HEK293 (cell line): ENCODE measurements around the gene EDN1.

Experiments used
- CTCF ChIA-PET: fragments of 350-600 bp; formaldehyde crosslinking; extraction: SDS; loops from one replicate; lab custom pipeline; 2021; ENCODE audit warnings: antibody characterized with exemption; lab: Yijun Ruan, JAX
- POLR2A ChIA-PET: fragments of 300-600 bp; formaldehyde crosslinking; extraction: SDS; loops from one replicate; lab custom pipeline; 2020; ENCODE audit warnings: antibody characterized with exemption, inconsistent platforms; lab: Yijun Ruan, JAX
- H3K27ac ChIP-seq: fragments of 200-500 bp; sonication (Bioruptor generic); 2 replicates; pipeline ENCODE4 v1.5.1; 2014; ENCODE audit warnings: low read depth, low read length, control low read depth, inconsistent platforms; ENCODE audit errors: extremely low read depth
- H3K36me3 ChIP-seq, 2 experiments: fragments of 200-500 bp in 1 of 2; sonication (Bioruptor generic) in 1 of 2; 1 replicate in 1 of 2; 2 replicates in 1 of 2; pipeline ENCODE4 v1.5.1; 2014 to 2017; ENCODE audit warnings: inconsistent platforms in 2 of 2, low read length in 2 of 2; ENCODE audit not compliant: control insufficient read depth in 2 of 2, insufficient read depth in 1 of 2
- H3K4me1 ChIP-seq: fragments of 200-500 bp; sonication (Bioruptor generic); 2 replicates; pipeline ENCODE4 v1.5.1; 2014; ENCODE audit warnings: mild to moderate bottlenecking, low read length, inconsistent platforms; ENCODE audit not compliant: control insufficient read depth, insufficient read depth
- H3K4me3 ChIP-seq: 2 replicates; pipeline ENCODE4 v1.5.1; 2011; ENCODE audit warnings: low read depth, mild to moderate bottlenecking, control low read depth, low read length, moderate library complexity
- H3K9me3 ChIP-seq: fragments of 200-500 bp; sonication (Bioruptor generic); 2 replicates; pipeline ENCODE4 v1.5.1; 2014; ENCODE audit warnings: low read depth, low read length, inconsistent platforms; ENCODE audit not compliant: control insufficient read depth, insufficient read depth
- AEBP2 ChIP-seq: fragments of 450-650 bp; formaldehyde crosslinking; IDR thresholded peaks from 2 replicates; pipeline ENCODE4 v1.5.1; 2016; ENCODE audit warnings: missing biosample characterization, missing genetic modification characterization, borderline replicate concordance
- BCL11A ChIP-seq: fragments of 450-650 bp; formaldehyde crosslinking; IDR thresholded peaks from 2 replicates; pipeline ENCODE4 v1.5.1; 2016; ENCODE audit warnings: low read depth, missing biosample characterization, missing genetic modification characterization
- BCL6B ChIP-seq: fragments of 450-650 bp; formaldehyde crosslinking; IDR thresholded peaks from 2 replicates; pipeline ENCODE4 v1.5.1; 2017; ENCODE audit warnings: missing biosample characterization, missing genetic modification characterization
- KLF1 ChIP-seq: fragments of 450-650 bp; formaldehyde crosslinking; IDR thresholded peaks from 2 replicates; pipeline ENCODE4 v1.5.1; 2016; ENCODE audit warnings: missing biosample characterization, missing genetic modification characterization
- PRDM2 ChIP-seq: fragments of 450-650 bp; formaldehyde crosslinking; IDR thresholded peaks from 2 replicates; pipeline ENCODE4 v1.5.1; 2016; ENCODE audit warnings: missing biosample characterization, missing genetic modification characterization, borderline replicate concordance
- RBAK ChIP-seq: fragments of 450-650 bp; formaldehyde crosslinking; IDR thresholded peaks from 2 replicates; pipeline ENCODE4 v1.5.1; 2016; ENCODE audit warnings: missing biosample characterization, missing genetic modification characterization
- SALL2 ChIP-seq: fragments of 450-650 bp; formaldehyde crosslinking; IDR thresholded peaks from 2 replicates; pipeline ENCODE4 v1.5.0; 2017; ENCODE audit warnings: missing biosample characterization, mild to moderate bottlenecking, missing genetic modification characterization, borderline replicate concordance
- ZBTB17 ChIP-seq: fragments of 450-650 bp; formaldehyde crosslinking; IDR thresholded peaks from 2 replicates; pipeline ENCODE4 v1.5.1; 2016; ENCODE audit warnings: missing biosample characterization, missing genetic modification characterization
- ZBTB20 ChIP-seq: fragments of 450-650 bp; formaldehyde crosslinking; IDR thresholded peaks from 2 replicates; pipeline ENCODE4 v1.5.1; 2016; ENCODE audit warnings: missing biosample characterization, missing genetic modification characterization
- ZNF112 ChIP-seq: fragments of 450-650 bp; formaldehyde crosslinking; IDR thresholded peaks from 2 replicates; pipeline ENCODE4 v1.5.0; 2017; ENCODE audit warnings: missing biosample characterization, missing genetic modification characterization
- ZNF114 ChIP-seq: fragments of 450-650 bp; formaldehyde crosslinking; IDR thresholded peaks from 2 replicates; pipeline ENCODE4 v1.5.0; 2017; ENCODE audit warnings: missing biosample characterization, missing genetic modification characterization
- ZNF133 ChIP-seq: fragments of 450-650 bp; formaldehyde crosslinking; IDR thresholded peaks from 2 replicates; pipeline ENCODE4 v1.5.1; 2016; ENCODE audit warnings: missing biosample characterization, missing genetic modification characterization
- ZNF26 ChIP-seq: fragments of 450-650 bp; formaldehyde crosslinking; IDR thresholded peaks from 2 replicates; pipeline ENCODE4 v1.5.1; 2016; ENCODE audit warnings: missing biosample characterization, missing genetic modification characterization
- ZNF560 ChIP-seq: fragments of 450-650 bp; formaldehyde crosslinking; IDR thresholded peaks from 2 replicates; pipeline ENCODE4 v1.5.1; 2017; ENCODE audit warnings: missing biosample characterization, missing genetic modification characterization, borderline replicate concordance
- ZNF623 ChIP-seq: fragments of 450-650 bp; formaldehyde crosslinking; IDR thresholded peaks from 2 replicates; pipeline ENCODE4 v1.5.1; 2016; ENCODE audit warnings: missing biosample characterization, missing genetic modification characterization
- ZNF704 ChIP-seq: fragments of 450-650 bp; formaldehyde crosslinking; IDR thresholded peaks from 2 replicates; pipeline ENCODE4 v1.5.1; 2016; ENCODE audit warnings: missing biosample characterization, missing genetic modification characterization
- ZNF843 ChIP-seq: fragments of 450-650 bp; formaldehyde crosslinking; IDR thresholded peaks from 2 replicates; pipeline ENCODE4 v1.5.1; 2016; ENCODE audit warnings: missing biosample characterization, missing genetic modification characterization
- TF ChIP-seq, protein P1 (sequence below): fragments of 450-650 bp; IDR thresholded peaks from 2 replicates; pipeline ENCODE4 v1.5.1; 2018; ENCODE audit warnings: missing biosample characterization, mild to moderate bottlenecking, missing genetic modification characterization

Gene EDN1

GRCh38 chr6:12313306-12313991 lies 23.3 kb downstream of the EDN1 start (continued):
- no peak for TF ChIP-seq PRDM2
- no peak for TF ChIP-seq ZNF133 (tag by site-specific recombination)
- TF ChIP-seq ZNF704 (tag by site-specific recombination): no peak
- no peak for TF ChIP-seq ZBTB17
- TF ChIP-seq KLF1 (tag by site-specific recombination): no peak

DNA sequence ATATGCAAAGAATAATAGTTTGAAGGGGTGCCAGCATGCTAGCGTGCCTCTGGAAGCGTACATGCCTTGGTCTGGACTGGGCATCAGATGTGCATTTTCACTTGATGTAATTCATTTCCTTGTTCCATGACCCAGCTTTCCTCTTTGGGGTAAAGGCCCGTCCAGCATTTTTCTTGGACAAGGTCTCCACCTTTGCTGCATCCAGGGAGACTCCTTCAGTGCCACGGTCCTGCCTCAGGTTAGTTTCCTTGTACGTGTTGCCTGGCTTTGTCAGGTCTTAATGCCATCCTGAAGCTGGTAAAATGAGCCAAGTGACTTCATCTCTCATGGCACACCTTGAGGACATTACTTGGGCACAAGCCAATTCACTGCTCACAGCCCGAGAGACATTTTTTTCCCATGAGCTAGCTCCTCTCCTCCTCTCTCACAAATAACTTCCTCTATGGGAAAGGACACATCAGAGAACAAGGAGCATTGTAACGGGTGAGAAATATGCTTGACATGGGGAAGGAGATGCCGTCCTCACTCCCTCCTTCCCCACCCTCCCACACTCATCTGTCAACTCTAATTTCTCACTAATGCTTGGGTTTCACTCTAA lies 23.9 kb downstream of the EDN1 start:
- CTCF ChIA-PET: interaction anchor here (0.7 to 1.4 kb wide), 7 partner anchors 22 to 660 kb away, joined by 3 to 7 read pairs (median 3); no protein-coding TSS in a partner anchor
- no peaks in the 10 kb centered on the region for H3K4me1 ChIP-seq
- TF ChIP-seq AEBP2 (tag by site-specific recombination) (no peak), ZNF843 (no peak), ZBTB20 (tag by site-specific recombination) (no peak), ZNF114 (tag by site-specific recombination) (no peak)
- TF ChIP-seq, protein P1, sequence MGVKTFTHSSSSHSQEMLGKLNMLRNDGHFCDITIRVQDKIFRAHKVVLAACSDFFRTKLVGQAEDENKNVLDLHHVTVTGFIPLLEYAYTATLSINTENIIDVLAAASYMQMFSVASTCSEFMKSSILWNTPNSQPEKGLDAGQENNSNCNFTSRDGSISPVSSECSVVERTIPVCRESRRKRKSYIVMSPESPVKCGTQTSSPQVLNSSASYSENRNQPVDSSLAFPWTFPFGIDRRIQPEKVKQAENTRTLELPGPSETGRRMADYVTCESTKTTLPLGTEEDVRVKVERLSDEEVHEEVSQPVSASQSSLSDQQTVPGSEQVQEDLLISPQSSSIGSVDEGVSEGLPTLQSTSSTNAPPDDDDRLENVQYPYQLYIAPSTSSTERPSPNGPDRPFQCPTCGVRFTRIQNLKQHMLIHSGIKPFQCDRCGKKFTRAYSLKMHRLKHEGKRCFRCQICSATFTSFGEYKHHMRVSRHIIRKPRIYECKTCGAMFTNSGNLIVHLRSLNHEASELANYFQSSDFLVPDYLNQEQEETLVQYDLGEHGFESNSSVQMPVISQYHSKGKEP (tag by site-specific recombination): no peak
- TF ChIP-seq, all 188 proteins: peak for 0
- no peak overlapping the region for H3K27ac ChIP-seq
- POLR2A ChIA-PET: interaction anchor here (1.1 to 2.2 kb wide), 2 partner anchors 11 to 24 kb away, joined by 4 to 10 read pairs; partner anchors contain the start of gene EDN1
- no peak overlapping the region for H3K4me3 ChIP-seq
- H3K9me3 ChIP-seq: peaks cover 4% of the 10 kb centered on the region; the same call in 1 of the 2 replicates
- no peaks in the 10 kb centered on the region for H3K36me3 ChIP-seq

- POLR2A ChIA-PET: interaction anchor here (2.2 kb wide), 1 partner anchor 10 kb away, joined by 10 read pairs; no protein-coding TSS in a partner anchor
- TF ChIP-seq ZNF623 (no peak), ZNF560 (tag by site-specific recombination) (no peak), BCL6B (no peak), BCL11A (tag by site-specific recombination) (no peak), ZNF26 (tag by site-specific recombination) (no peak), RBAK (tag by site-specific recombination) (no peak), SALL2 (tag by site-specific recombination) (no peak), ZNF114 (tag by site-specific recombination) (no peak), ZNF112 (tag by site-specific recombination) (no peak)
Observed at GRCh38 chr6:12314751-12315150, 24.6 kb downstream of the EDN1 start.

More at GRCh38 chr6:12314751-12315150, 24.6 kb downstream of the EDN1 start:
- CTCF ChIA-PET: interaction anchor here (0.8 to 1.4 kb wide), 5 partner anchors 23 to 579 kb away, joined by 3 to 7 read pairs (median 5); no protein-coding TSS in a partner anchor
- Histone ChIP-seq H3K4me1 (no peaks in the 10 kb centered on the region), H3K4me3 (no peak overlapping the region), H3K36me3 (no peaks in the 10 kb centered on the region), H3K27ac (no peak overlapping the region), H3K9me3 (peaks cover 4% of the 10 kb centered on the region; the same call in 1 of the 2 replicates)
